GM18867 (cell line): ENCODE measurements around the gene HCFC1.

Source experiments
- ATAC-seq: cut with Tn5 transposase; IDR thresholded peaks from one replicate; pipeline ENCODE4 v1.9.1; 2021; ENCODE audit warnings: mild to moderate bottlenecking, moderate library complexity; ENCODE audit not compliant: unreplicated experiment

Gene HCFC1

DNA sequence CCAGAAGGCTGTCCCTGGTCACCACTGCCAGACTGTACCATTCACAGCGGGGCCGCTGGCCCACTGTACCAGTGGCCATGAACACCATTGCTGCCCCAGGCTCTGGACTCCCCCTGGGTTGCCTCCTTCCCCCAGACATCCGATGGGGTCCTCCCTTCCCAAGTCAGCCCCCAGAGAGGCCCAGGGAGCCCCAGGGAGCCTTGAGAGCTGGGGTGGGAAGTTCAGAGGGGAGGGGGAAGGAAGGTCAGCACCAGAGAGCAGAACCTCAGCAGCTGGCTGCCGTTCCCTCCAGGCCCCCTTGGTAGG, 45.1 kb downstream of the HCFC1 start:
- no peak for ATAC-seq

DNA sequence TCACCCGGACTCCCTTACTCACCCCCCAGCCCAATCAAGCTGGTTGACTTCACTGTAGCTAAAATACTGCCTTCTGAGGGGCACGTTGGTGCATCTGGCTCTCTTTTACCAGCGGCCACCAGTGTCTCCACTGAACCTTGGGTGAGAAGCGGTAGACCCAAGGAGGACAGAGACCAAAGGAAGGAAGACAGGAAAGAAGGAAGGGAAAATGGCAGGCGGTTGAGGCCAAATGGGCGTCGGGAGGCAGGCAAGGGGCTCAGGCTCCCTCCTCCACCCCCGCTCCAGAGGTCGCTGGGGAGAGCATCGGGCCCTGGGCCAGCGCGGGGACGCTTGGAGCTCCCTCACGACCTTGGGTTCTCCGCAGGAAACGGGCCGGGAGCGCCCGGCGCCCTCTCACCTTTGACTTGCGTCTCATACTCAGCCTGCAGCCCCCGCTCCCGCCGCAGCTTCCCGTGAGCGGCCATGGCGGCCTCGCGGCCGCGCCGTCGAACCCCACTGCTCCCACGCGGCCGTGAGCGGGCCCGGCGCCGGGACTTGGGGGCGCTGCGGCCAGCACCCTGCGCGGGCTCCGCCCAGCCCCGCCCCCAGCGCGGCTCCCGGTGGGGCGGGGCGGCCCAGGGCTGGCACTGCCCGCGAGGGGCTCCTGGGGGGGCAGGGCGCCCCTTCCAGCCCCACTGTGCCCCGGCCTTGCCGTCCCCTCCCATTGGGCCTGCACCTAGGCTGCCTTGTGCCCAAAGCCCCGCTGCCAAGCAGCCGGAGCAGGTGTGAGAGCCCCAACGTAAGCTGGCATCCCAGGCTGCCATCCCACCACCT, 45.7 kb downstream of the HCFC1 start, which contains the start of gene ARHGAP4:
ARHGAP4 (minus strand) TSS at position 526 of the 813 bp plus-strand sequence; CDS start at position 464, 62 bp downstream.
- no peak for ATAC-seq

DNA sequence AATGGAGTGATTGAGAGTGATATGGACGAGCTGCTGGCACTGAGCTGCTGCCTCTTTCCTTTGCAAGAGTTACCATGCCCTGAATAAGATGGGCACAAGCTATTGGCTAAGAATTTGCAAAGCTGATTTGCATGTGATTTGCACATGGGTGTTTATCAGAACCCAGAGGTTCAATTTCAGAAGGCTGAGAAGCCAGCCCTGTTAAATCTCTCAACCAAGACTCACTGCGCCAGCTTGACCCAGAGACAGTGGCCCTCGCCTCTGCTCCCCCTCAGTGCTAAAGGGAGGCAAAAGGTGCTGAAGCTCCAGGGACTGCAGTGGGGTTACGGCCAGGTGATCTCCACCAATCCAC, 46.3 kb downstream of the HCFC1 start:
- ATAC-seq = no peak

DNA sequence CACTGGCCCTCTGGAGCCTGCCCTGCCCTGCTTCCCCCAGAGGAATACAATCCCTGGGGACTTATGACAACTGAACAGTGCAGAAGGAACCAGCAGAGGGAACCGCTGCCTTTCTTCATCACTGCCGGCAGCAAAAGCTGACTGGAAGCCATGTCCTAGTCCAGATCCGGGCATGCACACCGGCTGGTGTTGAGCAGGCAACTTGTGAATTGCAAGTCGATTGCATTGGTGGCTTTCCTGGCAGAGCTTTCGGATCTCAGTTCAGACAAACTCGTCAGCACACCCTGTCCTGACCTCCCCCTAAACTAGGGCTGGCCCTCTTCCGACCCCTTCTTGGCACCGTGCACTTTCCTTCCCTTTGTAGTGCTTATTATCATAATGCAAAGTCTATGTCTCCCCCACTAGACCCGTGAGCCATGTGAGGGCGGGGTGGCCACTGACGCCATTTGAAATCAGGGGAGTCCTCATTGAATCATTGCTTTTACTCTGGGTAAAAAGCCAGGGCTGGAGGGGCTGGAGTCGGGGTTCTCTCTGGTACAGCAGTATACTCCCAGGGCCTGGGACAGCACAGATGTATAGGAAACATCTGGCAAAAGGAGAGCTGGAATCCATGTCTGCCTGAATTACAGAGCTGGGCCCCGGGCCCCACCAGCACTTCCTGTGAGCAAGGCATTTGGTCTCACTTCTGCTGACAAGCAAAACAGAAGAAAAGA, 47.3 kb downstream of the HCFC1 start:
- ATAC-seq = no peak

DNA sequence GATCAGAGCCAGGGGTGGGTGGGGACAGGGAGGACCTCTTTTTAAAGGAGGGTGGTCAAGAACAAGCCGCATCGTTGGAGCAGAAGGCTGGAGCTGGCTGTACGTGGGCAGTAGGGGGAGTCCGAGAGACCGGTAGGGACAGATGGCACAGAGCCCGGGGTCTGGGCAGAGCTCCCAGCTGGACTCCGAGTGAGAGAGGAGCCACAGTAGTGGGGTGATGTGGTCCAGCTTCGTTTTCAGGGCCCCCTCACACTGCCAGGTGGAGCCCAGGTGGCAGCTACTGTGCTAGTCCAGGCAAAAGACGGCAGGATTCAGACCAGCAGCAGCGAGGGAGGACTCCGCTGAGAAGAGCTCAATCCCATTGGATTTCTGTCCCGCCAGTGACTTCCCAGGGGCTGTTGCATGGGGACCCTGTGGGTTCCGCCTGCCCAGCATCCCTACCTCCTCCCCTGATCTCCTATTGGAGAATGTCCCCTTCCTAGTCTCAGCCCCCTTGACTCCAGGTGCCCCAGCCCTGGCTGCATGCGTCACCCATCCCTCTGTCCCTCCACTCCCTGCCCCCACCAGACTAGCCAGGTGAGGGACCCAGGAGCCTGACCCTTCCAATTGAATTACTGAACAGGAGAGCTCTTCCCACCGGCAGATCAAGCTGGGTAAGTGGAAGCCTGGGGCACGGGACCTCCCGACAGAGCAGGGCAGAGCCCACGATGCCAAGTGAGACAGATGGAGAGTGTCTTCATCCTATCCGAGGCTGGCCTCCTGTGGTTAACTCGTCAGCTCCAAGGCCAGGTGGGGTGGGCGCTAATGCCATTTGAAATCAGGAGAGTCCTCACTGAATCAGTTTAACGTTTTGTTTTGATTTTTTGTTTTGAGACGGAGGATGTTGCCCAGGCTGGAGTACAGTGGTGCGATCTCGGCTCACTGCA, 48.4 kb downstream of the HCFC1 start:
- no peak for ATAC-seq

DNA sequence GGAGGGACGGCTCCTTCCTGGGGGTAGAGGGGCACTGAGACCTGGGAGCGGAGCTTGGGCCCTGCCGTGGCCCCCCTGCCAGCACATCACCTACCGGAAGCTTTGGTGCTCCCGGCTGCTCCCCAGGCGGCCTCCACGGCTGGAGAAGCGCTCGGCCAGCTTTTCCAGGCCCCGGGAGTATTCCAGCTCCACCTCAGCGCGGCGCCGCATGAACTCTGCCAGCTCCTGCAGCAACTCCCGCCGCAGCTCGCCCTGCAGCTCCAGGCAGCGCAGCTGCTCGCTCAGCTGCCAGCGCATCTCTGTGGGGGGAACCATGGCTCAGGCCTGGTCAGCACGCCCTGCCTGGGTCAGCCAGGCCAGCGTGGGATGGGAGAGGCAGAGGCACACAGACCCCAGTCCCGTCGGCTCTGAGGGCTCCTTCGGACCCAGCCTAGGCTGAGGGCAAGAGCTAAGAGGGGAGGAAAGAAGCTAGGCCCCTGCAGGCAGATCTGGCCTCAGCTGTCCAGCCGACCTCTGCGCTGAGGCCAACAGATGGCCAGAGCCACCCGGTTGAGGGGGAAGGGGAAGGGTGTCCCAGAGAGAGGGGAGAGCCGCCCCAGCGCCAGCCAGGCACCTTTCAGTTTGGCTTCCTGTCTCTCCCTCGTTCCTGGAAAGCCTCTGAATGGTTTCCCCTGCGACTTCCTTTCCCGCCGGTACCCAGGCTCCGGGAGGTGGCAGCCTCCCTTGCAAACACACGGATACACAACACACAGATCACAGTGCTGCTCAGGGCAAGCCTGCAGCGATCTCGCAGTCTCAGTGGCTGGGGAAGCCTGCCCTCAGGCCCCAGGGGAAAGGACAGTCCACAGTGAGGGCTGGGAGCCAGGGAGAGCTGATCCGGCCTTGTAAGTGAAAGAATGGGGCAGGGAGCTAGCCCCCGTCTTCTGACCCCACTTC, 49.8 kb downstream of the HCFC1 start:
- ATAC-seq = no peak

DNA sequence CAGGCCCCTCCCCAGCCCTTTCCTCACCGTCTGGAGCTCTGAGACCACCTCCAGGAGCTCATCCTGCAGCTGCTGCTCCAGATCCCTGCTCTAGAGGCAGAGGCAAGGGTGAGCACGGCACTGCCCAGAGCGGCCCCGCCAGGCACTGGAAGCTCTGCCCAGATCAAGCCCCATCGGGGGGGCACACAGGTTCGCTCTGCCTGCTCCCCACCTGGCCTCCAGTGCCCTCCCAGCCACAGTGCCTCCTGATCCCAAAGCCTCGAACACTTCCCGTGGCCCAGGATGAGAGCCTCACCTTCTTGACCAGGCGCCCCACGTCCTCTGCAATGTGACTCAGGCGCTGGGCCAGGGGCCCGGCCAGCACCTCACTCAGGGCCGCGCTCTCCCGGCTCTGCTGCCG, 50.5 kb downstream of the HCFC1 start:
- no peak for ATAC-seq

DNA sequence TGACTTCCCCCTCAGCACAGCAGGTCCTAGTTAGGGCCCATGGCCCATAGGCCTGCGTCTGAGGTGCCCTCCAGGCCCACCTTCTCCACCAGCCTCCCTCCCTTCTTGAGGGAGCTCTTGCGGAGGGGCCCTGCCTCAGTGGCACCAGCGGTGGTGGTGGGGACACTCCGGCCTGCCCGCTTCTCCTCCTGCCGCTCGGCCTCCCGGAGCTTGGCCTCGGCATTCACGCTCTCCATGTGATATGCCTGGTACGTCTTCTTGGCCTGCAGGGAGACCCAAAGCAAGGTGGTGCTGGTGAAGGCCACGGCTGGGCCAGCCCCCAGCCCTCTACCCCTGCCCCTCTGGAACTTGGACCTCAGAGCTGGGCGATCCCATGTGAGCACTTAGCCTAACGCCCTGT, 51.1 kb downstream of the HCFC1 start:
- no peak for ATAC-seq

DNA sequence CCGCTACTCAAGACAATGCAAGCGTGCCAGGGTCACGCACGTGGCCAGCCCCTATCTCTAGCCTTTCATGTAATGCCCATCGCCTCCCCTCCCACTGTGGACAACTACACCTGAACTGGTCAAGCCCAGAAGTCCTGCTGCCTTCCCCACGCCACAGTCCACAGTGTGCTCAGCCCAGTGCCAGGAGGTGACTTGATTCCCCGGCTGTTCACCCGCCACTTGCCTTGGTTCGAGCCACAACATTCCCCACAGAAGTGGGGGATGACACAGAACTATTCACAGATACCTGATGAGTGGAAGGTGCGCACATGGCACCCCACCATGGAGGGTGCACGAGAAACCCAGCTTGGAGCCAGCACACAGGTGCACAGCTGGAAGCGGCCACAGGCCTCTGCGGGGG, 52.3 kb downstream of the HCFC1 start:
- ATAC-seq = no peak

DNA sequence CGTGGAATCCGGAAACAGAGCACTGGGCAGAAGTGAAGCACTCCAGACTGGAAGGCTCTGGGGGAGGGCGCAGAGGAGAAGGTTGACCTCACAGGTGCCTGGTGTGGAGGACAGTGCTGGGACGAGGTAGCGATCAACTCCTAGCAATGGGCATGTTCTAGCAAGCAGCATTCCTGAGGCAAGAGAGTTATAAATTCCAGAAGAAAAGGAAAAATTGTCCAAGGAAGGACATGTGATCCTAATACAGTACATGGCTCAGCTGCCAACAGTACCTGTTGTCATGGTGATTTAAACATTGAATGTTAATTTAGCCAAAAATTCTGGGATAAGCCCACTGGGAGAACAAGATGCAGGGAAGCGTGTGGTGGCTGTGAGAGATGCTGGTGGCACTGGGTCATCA, 53.7 kb downstream of the HCFC1 start:
- ATAC-seq = no peak

DNA sequence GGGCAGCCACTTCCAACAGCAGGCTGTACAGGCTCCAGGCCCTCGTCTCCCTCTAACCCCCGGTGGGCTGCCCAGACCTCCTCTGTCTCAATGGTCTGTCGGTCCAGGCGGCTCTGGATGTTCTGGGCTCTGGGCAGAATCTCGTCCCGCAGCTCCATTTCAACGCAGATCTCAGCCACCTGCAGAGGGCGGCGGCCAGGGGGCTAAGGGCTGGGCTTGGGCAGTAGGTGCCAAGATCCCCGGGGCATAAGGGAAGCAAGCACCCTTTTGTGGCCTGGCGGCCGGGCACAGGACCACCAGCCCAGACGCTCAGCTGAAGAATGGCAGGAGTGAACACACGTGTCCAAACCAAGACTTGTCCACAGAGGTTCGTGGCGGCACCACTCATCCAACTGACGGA, 57.9 kb downstream of the HCFC1 start:
- no peak for ATAC-seq

DNA sequence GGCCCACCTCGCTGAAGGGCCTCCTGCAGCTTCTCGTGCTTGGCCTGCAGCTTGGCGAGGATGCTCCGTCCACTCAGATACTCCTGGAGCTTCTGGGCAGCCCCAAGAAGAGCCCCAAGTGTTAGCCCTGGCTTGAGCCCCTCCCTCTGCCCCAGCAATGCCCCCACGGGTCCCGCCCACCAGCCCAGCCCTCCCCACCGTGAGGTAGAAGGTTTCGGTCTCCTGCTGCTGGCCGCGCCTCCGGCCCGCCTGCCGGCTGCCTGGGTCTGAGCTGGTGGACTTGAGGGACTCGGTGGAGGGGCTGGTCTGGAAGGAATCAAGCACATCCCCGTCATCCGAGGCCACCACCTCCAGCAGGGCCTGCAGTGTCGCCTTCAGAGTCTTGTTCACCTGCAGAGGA, 58.4 kb downstream of the HCFC1 start:
- no peak for ATAC-seq

DNA sequence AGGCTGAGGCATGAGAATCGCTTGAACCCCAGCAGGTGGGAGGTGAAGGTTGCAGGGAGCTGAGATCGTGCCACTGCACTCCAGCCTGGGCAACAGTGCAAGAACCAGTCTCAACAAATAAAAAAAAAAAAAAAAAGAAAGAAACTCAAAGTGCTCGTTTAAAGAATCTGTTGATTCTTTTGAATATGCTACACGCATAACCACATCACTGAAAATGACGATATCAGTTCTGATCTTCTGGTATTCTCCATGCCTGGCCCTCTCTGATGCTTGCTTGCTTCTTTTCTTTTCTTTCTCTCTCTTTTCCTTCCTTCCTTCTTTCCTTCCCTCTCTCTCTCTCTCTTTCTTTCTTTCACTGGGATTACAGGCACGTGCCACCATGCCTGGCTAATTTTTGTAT, 59.8 kb downstream of the HCFC1 start:
- no peak for ATAC-seq

DNA sequence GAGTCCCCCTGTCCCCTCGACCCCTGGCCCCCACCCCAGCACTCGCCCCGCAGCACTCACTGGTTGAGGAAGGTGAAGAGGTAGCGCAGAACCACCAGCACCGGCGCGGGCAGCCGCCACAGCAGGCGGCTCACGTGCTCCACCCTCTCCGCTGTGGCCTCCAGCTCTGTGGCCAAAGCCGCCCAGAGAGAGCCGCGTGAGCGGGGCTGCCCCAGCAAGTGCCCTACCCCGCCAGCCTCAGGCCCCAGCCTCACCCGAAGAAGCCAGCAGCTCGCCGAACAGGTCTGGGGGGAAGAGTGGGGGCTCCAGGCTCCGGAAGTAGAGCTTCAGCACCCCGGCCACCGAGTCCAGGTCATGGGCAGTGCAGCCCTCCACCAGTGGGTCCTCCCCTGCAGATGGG, 61.2 kb downstream of the HCFC1 start:
- ATAC-seq = no peak

DNA sequence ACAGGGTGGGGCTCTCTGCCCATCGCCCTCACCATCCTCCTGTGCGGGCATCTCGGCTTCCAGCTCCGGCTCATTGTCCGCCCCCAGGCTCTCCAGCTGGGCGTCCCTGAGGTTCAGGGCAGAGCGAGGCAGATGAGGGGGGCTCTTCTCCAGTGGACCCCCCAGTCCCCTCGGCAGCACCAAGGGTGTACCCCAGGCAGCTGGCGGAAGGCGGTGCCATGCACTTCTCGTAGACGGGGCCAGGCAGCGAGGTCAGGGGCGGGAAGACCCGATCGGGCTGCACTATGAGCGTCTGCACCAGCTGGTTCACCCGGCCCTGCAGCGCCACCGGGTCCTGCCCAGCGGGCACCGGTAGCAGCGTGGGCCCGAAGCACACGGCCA, 61.6 kb downstream of the HCFC1 start:
- no peak for ATAC-seq

DNA sequence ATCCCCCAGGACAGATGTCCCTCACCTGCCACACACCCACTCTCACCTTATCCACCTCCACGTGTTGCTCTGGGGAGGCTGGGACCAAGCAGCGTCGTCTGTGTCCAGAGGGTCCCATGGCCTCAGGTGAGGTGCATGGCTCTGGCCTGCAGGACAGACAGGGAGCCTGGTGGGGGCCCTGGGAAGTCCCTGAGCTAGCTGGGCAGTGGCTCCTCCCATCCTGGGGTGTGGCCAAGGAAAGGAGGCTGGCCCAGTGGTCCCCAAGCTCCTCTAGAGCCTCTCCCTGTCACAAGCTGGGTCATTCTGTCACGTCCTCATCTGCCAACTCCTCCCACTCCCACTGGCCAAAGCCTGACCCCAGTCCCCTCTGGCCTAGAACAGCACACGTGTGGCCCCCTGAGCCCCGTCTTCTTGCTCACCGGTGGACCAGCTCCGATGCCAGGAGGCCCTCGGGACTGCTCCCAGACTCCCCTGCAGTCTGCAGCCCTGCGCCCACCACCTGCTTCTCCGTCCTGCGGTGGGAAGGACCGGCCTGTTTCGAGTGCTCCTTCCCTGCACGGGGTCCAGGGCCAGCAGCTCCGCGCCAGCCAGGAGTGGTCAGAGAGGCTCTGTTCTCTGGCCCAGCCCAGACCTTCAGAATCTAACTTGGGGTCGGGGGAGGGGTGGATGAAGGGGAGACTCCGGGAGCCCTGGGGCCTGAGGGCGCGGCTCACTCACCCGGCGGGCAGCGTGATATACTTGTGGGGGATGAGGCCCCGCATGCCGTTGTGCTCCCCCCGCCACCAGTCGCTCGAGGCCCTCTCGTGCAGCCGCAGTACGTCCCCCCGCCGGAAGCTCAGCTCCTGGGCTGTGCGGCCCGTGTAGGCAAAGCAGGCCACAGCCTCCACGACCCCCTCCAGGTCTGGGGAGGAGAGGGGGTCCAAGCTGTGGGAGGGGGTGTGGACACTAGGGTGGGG, 62.3 kb downstream of the HCFC1 start:
- ATAC-seq = no peak

DNA sequence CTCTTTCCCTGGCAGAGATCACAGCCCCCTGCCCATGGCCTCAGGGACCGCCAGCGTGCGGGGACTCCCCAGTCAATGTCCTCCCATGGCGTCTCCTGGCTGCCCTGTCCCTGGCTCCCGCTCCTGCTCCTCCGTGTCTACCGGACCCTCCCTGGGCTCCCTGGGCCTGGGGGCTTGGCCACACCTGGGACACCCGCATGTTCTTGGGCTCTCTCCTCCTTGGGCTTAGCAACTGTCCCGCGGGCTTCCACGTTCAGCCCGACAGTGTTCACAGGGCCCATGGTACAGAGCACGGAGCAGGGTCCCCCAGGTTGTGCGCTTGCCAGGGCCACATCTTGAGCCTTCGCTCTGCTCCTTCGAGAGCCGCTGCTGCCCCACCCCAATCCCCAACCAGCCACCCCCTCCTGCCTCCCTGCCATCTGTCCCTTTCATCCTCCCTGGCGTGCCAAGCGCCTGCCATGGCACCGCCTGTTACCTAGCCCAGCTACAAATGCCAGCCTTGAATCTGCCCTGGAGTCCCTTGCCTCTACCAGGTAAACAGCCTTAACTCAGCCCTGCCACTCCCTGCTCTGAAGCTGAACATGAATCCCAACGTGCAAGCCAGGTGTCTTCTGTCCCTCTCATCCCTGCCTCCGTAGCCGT, 63.3 kb downstream of the HCFC1 start:
- no peak for ATAC-seq

DNA sequence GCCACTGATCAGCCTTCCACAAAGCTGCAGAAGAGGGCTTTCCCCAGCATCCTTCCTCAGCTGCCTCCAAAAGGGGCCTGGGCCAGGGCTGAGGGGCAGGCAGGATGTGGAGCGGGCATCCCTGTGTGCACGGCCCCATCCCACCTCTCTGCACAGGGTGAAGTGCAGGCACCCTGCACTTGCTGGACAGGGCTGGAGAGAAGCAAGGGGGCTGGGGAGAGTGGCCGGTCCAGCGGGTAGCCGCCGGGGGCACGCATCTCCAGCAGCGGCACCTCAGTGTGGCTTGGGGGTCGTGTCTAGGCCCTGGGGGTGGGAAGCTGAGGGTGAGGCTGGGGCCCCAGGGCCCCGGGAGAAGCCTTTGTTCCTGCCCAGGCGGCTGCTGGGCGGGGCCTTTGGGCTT, 64.2 kb downstream of the HCFC1 start:
- no peak for ATAC-seq
